ENCODE data around the gene RC3H1. TPM values are rescaled to one million over a fixed set of nuclear protein-coding genes. Genes with fewer than 3 reads are reported as not detected.

RC3H1 gene
- total and polyA plus RNA-seq, 10 of the 15 experiments (the other 5 are each of a cell fraction or from before 2014, with no cell fraction given) = 1.4 to 33.9 (median 11.8) TPM

DNA sequence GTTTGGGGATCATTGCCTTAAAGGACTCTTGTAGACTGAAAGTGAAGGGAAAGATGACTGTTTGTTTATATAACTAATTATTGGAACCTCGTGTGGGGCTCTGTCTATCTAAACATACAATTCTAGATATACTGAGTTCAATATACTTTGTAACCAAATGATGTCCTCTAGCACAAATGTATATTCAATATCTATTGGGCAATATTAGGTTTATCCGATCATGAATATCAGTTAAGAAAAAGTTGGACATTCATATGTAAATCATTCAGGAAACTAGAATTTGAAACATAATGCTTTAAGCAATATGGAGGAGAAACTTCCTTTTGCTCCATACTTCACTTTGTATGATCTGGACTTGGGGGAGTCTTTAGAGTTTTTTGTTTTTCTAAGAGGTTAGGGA is 8.9 kb upstream of the RC3H1 start:
- Histone ChIP-seq H3K4me2 (ENCODE audit: control insufficient read depth, insufficient read depth) (no peak overlapping the region), H3K4me1 (ENCODE audit: control insufficient read depth, insufficient read depth, low read length) (no peaks in the 10 kb centered on the region), H2AFZ (ENCODE audit: control insufficient read depth, low read depth, low read length) (no peak overlapping the region), H3K79me2 (ENCODE audit: control insufficient read depth, insufficient read depth, low read length) (no peaks in the 10 kb centered on the region), H3K9ac (ENCODE audit: control insufficient read depth, insufficient read depth, low read length) (no peak overlapping the region), H3K27ac (ENCODE audit: control insufficient read depth, insufficient read depth) (no peak overlapping the region), H3K27me3 (replicated peaks in 1 of 2; ENCODE audit: control insufficient read depth in 2 of 2, insufficient read depth in 2 of 2, low read length in 1 of 2) (no peaks in the 10 kb centered on the region), H3K9me3 (replicated peaks; ENCODE audit: control insufficient read depth, insufficient read depth, low read length) (no peaks in the 10 kb centered on the region), H3K4me3 (no peak overlapping the region), H4K20me1 (ENCODE audit: control insufficient read depth, insufficient read depth) (no peaks in the 10 kb centered on the region), H3K36me3 (ENCODE audit: control insufficient read depth in 2 of 2, insufficient read depth in 2 of 2, low read length in 1 of 2) (no peaks in the 10 kb centered on the region)
- DNase-seq (ENCODE audit: low read depth, low spot score) = no peak
- CTCF ChIA-PET = no interaction called here
- no peak for FAIRE-seq
- ATAC-seq = no peak
- intact Hi-C loops (cut with micrococcal nuclease; ENCODE audit: unreplicated experiment) = no loop called here
- SMC1A ChIA-PET (ENCODE audit: uncharacterized antibody, unreplicated experiment) = no interaction called here
- TF ChIP-seq SUZ12 (IDR thresholded peaks at IDR 0.05; ENCODE audit: unreplicated experiment) = no peak
- TF ChIP-seq PBX3 (IDR thresholded peaks at IDR 0.05; ENCODE audit: insufficient replicate concordance, low read depth, low read length) = no peak
- no peak for TF ChIP-seq ZSCAN29 (IDR thresholded peaks at IDR 0.05)
- TF ChIP-seq FOXM1 (IDR thresholded peaks at IDR 0.05; ENCODE audit: low read depth, low read length) = no peak
- TF ChIP-seq FOXK2 (IDR thresholded peaks at IDR 0.05) = no peak
- TF ChIP-seq TCF7 (IDR thresholded peaks at IDR 0.05; ENCODE audit: borderline replicate concordance) = no peak
- no peak for TF ChIP-seq TBL1XR1 (IDR thresholded peaks at IDR 0.05; ENCODE audit: low read depth, low read length)
- TF ChIP-seq CREM (IDR thresholded peaks at IDR 0.05; ENCODE audit: low read depth) = no peak
- TF ChIP-seq PAX8 (IDR thresholded peaks at IDR 0.05) = no peak
- TF ChIP-seq PML (IDR thresholded peaks at IDR 0.05; ENCODE audit: low read length) = no peak
- TF ChIP-seq SMARCA5 (IDR thresholded peaks at IDR 0.05) = no peak
- no peak for TF ChIP-seq CHD1 (IDR thresholded peaks at IDR 0.05; ENCODE audit: low read depth, low read length)
- TF ChIP-seq, protein P1, sequence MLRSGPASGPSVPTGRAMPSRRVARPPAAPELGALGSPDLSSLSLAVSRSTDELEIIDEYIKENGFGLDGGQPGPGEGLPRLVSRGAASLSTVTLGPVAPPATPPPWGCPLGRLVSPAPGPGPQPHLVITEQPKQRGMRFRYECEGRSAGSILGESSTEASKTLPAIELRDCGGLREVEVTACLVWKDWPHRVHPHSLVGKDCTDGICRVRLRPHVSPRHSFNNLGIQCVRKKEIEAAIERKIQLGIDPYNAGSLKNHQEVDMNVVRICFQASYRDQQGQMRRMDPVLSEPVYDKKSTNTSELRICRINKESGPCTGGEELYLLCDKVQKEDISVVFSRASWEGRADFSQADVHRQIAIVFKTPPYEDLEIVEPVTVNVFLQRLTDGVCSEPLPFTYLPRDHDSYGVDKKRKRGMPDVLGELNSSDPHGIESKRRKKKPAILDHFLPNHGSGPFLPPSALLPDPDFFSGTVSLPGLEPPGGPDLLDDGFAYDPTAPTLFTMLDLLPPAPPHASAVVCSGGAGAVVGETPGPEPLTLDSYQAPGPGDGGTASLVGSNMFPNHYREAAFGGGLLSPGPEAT (IDR thresholded peaks at IDR 0.05; ENCODE audit: low read depth) = no peak
- TF ChIP-seq ELK1 (IDR thresholded peaks at IDR 0.05; ENCODE audit: low read depth, low read length) = no peak
- TF ChIP-seq MYC (IDR thresholded peaks at IDR 0.05; ENCODE audit: insufficient read depth, insufficient read length, insufficient replicate concordance, low read length, severe bottlenecking) = no peak
- 50% methylated on average over 2 of the region's 2 CpGs for WGBS (ENCODE audit: insufficient coverage, insufficient replicate concordance, low lambda C conversion rate, missing lambda C conversion rate)
- in situ Hi-C loops (cut with MboI) = no loop called here
- POLR2A ChIA-PET = no interaction called here
- no TSS peak for BruUV-seq (replicated peaks)
- RAD21 ChIA-PET (ENCODE audit: unreplicated experiment) = interaction anchor here (0.8 kb wide), 1 partner anchor 187 kb away, joined by 3 read pairs; no protein-coding TSS in a partner anchor
